GM13977 (cell line): Measurements from ENCODE around the gene PSME1.

Source experiments
- DNase-seq: peaks from one replicate; pipeline ENCODE4 v3.0.0; 2012; ENCODE audit warnings: low spot score
- in situ Hi-C: fragments of 300-500 bp; cut with MboI; formaldehyde crosslinking; loops from one replicate; pipeline ENCODE4 v1.12.0; 2022; ENCODE audit warnings: low sequenced_read_pairs, low pct_unique_long_range_greater_than_20kb, mixed read lengths, inconsistent platforms; ENCODE audit not compliant: unreplicated experiment
- TF ChIP-seq, protein P1 (sequence below): IDR thresholded peaks from 2 replicates; pipeline ENCODE4 v1.5.1; 2012; ENCODE audit warnings: mild to moderate bottlenecking, control low read depth; ENCODE audit not compliant: insufficient read depth; ENCODE audit errors: extremely low read depth, missing control alignments

PSME1 gene

DNA sequence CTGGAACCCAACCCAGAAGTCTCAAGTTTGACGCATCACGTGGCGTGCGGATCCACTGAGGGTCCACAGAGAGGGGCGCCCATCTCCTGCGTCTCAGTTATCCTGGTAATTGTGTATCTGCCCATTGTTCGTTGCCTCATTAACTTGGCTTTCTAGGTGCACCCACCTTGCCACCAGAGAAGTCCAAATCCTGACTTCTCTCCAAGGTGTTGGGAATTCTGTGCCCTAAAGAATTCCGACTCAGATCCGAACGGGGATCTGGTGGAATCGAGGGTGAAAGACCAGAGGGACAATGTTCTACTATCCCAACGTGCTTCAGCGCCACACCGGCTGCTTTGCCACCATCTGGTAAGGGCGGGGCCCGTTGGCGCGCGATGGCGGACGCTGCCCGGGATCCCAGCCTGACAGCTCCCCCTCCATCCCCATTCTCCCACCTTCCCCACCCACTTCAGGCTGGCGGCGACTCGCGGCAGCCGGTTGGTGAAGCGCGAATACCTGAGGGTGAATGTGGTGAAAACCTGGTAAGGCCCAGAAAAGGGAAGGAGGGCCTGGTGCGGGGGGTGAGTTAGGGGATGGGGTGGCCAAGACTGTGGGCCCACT is 36.4 kb downstream of the PSME1 start:
- DNase-seq = no peak
- TF ChIP-seq, protein P1, sequence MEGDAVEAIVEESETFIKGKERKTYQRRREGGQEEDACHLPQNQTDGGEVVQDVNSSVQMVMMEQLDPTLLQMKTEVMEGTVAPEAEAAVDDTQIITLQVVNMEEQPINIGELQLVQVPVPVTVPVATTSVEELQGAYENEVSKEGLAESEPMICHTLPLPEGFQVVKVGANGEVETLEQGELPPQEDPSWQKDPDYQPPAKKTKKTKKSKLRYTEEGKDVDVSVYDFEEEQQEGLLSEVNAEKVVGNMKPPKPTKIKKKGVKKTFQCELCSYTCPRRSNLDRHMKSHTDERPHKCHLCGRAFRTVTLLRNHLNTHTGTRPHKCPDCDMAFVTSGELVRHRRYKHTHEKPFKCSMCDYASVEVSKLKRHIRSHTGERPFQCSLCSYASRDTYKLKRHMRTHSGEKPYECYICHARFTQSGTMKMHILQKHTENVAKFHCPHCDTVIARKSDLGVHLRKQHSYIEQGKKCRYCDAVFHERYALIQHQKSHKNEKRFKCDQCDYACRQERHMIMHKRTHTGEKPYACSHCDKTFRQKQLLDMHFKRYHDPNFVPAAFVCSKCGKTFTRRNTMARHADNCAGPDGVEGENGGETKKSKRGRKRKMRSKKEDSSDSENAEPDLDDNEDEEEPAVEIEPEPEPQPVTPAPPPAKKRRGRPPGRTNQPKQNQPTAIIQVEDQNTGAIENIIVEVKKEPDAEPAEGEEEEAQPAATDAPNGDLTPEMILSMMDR = no peak
- in situ Hi-C loops = no loop called here

DNA sequence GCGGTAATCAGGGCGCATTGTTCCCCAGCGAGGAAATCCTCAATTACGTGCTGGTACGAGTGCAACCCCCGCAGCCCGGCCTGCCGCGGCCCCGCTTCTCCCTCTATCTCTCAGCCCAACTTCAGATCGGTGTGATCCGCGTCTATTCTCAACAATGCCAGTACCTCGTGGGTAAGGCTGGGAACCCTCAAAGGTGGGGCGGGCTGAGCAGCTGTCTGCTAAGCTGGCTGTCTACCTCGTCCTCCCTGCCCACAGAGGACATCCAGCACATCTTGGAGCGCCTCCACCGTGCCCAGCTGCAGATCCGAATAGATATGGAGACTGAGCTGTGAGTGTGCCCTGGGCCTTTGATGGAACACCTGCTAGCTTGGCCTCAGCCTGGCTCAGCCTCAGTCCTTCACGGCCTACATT is 36.9 kb downstream of the PSME1 start:
- DNase-seq = no peak
- TF ChIP-seq, protein P1 = no peak
- in situ Hi-C loops = no loop called here

DNA sequence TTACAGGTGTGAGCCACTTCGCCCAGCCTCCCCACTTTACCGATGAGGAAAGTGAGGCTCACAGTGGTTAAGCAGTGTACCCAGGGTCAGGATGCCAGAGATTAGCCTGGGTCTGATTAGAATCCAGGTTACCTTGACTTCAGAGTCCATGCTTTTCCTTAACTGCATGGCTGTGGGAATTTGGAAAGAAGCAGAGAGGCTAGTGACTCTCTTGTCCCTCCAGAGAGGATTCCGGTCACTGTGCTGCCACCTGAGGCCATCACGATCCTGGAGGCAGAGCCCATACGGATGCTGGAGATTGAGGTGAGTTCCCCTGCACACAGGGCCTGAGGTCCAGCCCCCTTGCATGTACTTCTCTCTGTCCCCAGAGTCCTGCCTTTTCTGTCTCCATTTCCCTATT is 40.6 kb downstream of the PSME1 start:
- TF ChIP-seq, protein P1 = no peak
- in situ Hi-C loops = no loop called here
- no peak for DNase-seq

GRCh38 chr14:24177041-24177825 is 41.2 kb downstream of the PSME1 start:
- no peak for DNase-seq
- in situ Hi-C loops = no loop called here
- TF ChIP-seq, protein P1 = no peak

DNA sequence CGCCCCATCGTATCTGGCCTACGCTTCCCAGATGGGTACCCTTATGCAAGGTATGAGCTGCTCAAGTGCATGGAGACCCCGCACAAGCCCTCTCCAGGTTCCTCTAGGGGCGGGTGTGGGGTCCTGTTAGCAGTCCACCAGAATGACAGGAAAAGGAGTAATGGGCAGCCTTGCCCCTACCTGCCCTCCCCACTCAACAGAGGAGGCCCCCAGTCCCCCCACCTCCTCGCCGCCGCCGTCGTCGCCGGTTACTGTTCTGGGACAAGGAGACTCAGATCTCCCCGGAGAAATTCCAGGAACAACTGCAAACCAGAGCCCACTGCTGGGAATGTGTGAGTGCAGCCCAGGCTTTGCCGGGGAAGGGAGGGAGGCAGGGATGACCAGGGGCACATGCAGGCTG is 41.9 kb downstream of the PSME1 start:
- DNase-seq = no peak
- TF ChIP-seq, protein P1 = no peak
- in situ Hi-C loops = no loop called here

DNA sequence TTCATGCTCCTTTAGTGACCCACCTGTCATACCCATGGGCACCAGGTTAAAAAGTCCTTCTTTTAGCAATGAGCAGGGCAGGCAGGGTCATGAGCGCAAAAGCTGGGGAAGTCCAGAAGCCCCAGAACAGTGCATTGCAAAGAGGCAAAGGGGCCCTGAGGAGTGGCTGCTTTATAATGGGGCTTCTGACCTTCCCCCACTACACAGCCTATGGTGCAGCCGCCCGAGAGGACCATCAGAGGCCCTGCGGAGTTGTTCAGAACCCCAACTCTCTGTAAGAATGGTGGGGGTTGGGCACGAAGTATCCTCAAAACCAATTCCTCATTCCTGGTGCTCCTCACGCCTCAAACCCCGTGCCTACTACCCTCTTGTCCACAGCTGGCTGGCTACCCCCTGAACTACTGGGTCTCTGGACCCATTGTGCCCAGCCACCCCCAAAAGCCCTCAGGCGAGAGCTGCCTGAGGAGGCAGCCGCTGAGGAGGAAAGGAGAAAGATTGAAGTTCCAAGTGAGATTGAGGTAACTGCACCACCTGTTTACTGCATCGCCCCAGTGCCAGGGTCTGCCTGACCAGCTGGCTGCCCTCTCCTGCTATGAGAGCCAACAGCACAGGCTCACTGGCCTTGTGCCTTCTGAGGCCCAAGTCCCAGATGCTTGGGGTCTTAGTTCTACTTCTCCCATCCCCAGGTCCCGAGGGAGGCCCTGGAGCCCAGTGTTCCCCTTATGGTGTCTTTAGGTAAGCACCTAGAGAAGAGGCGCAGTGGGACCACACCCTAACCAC is 42.6 kb downstream of the PSME1 start:
- in situ Hi-C loops = no loop called here
- TF ChIP-seq, protein P1 = no peak
- no peak for DNase-seq
